GM19351 (cell line): ENCODE measurements around the gene PCDHA13.
"Not testable (repeated sequence)": the region's sequence is repeated elsewhere in the genome, so short reads cannot be mapped to it uniquely, and the experiment has no call there.

ENCODE experiments used
- ATAC-seq: cut with Tn5 transposase; IDR thresholded peaks from one replicate; pipeline ENCODE4 v1.9.1; 2021; ENCODE audit warnings: mild to moderate bottlenecking, moderate library complexity; ENCODE audit not compliant: unreplicated experiment

PCDHA13 gene

DNA sequence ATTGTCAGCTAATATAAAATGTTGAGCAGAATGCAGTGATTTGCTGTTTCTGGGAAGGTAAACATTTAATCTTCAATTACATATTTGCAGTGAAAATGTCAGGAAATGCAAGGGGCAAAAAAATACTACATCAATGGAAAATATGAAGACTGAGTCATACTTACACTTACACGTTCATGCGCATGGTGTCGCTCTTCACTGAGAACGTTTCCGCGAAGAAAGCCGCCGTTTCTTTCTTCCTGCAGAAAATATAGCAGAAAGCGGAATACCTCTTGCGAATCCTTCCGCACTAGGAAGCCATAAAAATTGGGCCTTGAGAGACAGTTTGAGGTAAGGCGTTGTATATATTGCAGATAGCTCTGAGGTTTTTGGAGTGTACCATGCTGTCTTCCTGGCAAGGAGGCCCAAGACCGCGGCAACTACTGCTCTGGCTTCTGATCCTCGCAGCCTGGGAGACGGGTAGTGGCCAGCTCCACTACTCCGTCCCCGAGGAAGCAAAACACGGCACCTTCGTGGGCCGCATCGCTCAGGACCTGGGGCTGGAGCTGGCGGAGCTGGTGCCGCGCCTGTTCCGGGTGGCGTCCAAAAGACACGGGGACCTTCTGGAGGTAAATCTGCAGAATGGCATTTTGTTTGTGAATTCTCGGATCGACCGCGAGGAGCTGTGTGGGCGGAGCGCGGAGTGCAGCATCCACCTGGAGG lies at the start of gene PCDHA13:
Gene PCDHA13 (plus strand): TSS at position 236 of the 702 bp plus-strand sequence. CDS start 145 bp downstream, at position 381.
- no peak for ATAC-seq

DNA sequence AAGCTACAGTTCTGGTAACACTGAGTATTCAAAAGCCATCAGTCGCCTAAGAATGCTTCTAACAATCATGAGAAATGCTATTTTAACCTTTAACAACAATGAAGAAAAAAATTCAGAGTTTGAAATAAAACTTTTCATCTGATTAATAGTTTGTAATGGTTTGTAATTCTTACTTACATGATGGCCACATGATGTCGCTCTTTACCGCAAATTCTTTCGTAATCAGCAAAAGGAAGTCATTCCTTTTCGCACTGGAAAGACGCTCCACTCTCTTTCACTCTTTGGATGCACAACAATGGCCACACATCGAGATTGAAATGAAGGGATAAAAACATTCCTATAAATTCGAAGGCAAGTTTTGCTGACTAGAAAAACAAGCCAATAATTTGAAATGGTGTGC lies 47.9 kb upstream of the PCDHA13 start, which contains the start of gene PCDHA7:
Gene PCDHA7 (plus strand): TSS at position 277 of the 400 bp plus-strand sequence. CDS start 115 bp downstream, at position 392.
- ATAC-seq = no peak

GRCh38 chr5:140834439-140835008 lies 47.4 kb upstream of the PCDHA13 start:
- ATAC-seq = not testable (repeated sequence)

GRCh38 chr5:140835622-140836510 lies 46.1 kb upstream of the PCDHA13 start:
- ATAC-seq = no peak

- ATAC-seq = no peak
Measured at GRCh38 chr5:140840978-140841962, 40.7 kb upstream of the PCDHA13 start, which contains the start of gene PCDHA8. TSS of gene PCDHA8 (plus strand) at chr5:140841187. CDS start at chr5:140841322, 135 bp downstream.

DNA sequence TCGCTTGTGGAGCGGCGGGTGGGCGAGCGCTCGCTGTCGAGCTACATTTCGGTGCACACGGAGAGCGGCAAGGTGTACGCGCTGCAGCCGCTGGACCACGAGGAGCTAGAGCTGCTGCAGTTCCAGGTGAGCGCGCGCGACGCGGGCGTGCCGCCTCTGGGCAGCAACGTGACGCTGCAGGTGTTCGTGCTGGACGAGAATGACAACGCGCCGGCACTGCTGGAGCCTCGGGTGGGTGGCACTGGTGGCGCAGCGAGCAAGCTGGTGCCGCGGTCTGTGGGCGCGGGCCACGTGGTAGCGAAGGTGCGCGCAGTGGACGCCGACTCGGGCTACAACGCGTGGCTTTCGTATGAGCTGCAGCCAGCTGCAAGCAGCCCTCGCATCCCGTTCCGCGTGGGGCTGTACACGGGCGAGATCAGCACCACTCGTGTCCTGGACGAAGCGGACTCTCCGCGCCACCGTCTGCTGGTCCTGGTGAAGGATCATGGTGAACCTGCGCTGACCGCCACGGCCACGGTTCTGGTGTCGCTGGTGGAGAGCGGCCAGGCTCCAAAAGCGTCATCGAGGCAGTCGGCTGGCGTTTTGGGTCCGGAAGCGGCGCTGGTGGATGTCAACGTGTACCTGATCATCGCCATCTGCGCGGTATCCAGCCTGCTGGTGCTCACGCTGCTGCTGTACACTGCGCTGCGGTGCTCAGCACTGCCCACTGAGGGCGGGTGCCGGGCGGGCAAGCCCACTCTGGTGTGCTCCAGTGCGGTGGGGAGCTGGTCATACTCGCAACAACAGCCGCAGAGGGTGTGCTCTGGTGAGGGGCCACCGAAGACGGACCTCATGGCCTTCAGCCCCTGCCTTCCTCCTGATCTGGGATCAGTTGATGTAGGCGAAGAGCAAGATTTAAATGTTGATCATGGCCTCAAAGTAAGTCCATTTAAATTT lies 38.9 kb upstream of the PCDHA13 start:
- no peak for ATAC-seq

DNA sequence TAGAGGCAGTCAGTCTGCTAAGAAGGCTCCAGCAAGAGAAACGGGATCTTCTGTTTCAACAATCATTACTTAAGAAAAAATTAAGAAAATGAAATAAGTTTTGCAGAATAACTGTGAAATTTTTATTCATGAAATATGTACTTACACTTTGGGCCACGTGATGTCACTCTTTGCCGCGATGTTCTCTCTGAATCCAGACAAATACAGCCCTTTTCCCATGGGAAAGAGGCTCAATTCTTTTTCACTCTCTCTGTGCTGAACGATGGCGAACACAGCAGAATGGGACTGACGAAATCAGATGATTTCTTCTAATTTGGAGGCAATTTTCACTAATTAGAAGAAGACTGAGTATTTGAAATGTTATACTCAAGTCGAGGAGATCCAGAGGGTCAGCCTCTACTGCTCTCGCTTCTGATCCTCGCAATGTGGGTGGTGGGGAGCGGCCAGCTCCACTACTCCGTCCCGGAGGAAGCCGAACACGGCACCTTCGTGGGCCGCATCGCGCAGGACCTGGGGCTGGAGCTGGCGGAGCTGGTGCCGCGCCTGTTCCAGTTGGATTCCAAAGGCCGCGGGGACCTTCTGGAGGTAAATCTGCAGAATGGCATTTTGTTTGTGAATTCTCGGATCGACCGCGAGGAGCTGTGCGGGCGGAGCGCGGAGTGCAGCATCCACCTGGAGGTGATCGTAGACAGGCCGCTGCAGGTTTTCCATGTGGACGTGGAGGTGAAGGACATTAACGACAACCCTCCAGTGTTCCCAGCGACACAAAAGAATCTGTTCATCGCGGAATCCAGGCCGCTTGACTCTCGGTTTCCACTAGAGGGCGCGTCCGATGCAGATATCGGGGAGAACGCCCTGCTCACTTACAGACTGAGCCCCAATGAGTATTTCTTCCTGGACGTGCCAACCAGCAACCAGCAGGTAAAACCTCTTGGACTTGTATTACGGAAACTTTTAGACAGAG lies 33.5 kb upstream of the PCDHA13 start, which contains the start of gene PCDHA9:
Gene PCDHA9 (plus strand): TSS at position 244 of the 964 bp plus-strand sequence. CDS start 114 bp downstream, at position 358.
- ATAC-seq = not testable (repeated sequence)

GRCh38 chr5:140849831-140850634 lies 31.9 kb upstream of the PCDHA13 start:
- ATAC-seq = not testable (repeated sequence)

GRCh38 chr5:140855772-140856674 lies 25.9 kb upstream of the PCDHA13 start, which contains the start of gene PCDHA10:
TSS of gene PCDHA10 (plus strand) at chr5:140855897. CDS start at chr5:140856049, 152 bp downstream.
- ATAC-seq = no peak

GRCh38 chr5:140857177-140857986 lies 24.5 kb upstream of the PCDHA13 start:
- ATAC-seq = no peak

DNA sequence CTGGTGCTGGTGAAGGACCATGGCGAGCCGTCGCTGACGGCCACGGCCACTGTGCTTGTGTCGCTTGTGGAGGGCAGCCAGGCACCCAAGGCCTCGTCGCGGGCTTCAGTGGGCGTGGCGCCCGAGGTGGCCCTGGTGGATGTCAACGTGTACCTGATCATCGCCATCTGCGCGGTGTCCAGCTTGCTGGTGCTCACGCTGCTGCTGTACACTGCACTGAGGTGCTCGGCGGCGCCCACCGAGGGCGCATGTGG lies 24.0 kb upstream of the PCDHA13 start:
- ATAC-seq = no peak

- no peak for ATAC-seq
Measured at GRCh38 chr5:140862441-140863295, 19.3 kb upstream of the PCDHA13 start.

DNA sequence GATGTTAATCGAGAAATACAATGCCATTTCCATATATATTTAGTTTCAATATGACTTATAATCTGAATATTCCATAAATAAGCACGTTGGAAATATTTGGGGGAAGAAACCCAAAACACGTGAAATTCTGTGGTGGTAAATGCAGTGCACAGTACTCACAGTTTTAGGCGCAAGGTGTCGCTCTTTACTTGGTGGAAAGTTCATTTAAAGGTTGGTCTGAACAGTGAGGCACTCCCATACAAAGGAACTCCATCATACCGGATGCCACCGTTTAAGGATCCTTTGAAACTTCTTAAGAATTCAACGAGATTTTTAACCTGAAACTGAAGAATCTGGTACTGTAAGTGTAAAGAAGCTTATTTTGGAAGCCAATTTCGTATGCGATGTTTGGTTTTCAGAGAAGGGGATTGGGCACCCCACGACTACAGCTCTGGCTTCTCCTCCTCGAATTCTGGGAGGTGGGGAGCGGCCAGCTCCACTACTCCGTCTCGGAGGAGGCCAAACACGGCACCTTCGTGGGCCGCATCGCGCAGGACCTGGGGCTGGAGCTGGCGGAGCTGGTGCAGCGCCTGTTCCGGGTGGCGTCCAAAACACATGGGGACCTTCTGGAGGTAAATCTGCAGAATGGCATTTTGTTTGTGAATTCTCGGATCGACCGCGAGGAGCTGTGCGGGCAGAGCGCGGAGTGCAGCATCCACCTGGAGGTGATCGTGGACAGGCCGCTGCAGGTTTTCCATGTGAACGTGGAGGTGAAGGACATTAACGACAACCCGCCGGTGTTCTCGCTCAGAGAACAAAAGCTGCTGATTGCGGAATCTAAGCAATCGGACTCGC lies 13.0 kb upstream of the PCDHA13 start, which contains the start of gene PCDHA11:
Gene PCDHA11 (plus strand): TSS at position 237 of the 834 bp plus-strand sequence. CDS start 147 bp downstream, at position 384.
- ATAC-seq = no peak
